A673 (cell line): ENCODE data around the gene ACOXL. TPM values are rescaled to one million over a fixed set of nuclear protein-coding genes. Genes with fewer than 3 reads are reported as not detected.
A peak's percentile ranks its signal among the peaks of the same experiment; 100 is the strongest.

Source experiments
- BruUV-seq: library from RNA; stranded (reverse); fragments of 400-500 nt; replicated peaks from 2 replicates; lab custom pipeline; 2021; lab: Mats Ljungman, UMichigan
- CTCF ChIA-PET: fragments of 300-600 bp; sonication (Branson Sonifier 250); formaldehyde crosslinking; loops from one replicate; lab custom pipeline; 2022; ENCODE audit warnings: antibody characterized with exemption; lab: Charles Lee
- POLR2A ChIA-PET: fragments of 300-600 bp; sonication (Branson Sonifier 250); formaldehyde crosslinking; loops from one replicate; lab custom pipeline; 2022; ENCODE audit warnings: antibody characterized with exemption; ENCODE audit not compliant: low non-redundant PET; lab: Charles Lee
- DNase-seq: peaks from one replicate; pipeline ENCODE4 v3.0.0-alpha.2; 2015; ENCODE audit warnings: low spot score
- H3K27ac ChIP-seq: fragments of 200-600 bp; sonication (generic); 2 replicates; pipeline ENCODE4 v1.5.1; 2016; ENCODE audit warnings: mixed run types, low read depth, mild to moderate bottlenecking, mixed read lengths, antibody characterized with exemption, low read length; ENCODE audit not compliant: poor library complexity, severe bottlenecking
- H3K27me3 ChIP-seq: fragments of 200-600 bp; sonication (generic); replicated peaks from 2 replicates; pipeline ENCODE4 v1.6.1; 2017; ENCODE audit warnings: mixed run types, low read depth, mild to moderate bottlenecking, mixed read lengths, antibody characterized with exemption, low read length; ENCODE audit not compliant: insufficient read depth, poor library complexity
- H3K36me3 ChIP-seq: fragments of 200-600 bp; sonication (generic); 2 replicates; pipeline ENCODE4 v1.6.1; 2016; ENCODE audit warnings: mixed run types, mild to moderate bottlenecking, mixed read lengths, antibody characterized with exemption, low read length; ENCODE audit not compliant: insufficient read depth, poor library complexity, severe bottlenecking
- H3K4me1 ChIP-seq: fragments of 200-600 bp; sonication (generic); 2 replicates; pipeline ENCODE4 v1.6.1; 2017; ENCODE audit warnings: mixed run types, mild to moderate bottlenecking, mixed read lengths, antibody characterized with exemption, low read length; ENCODE audit not compliant: insufficient read depth, poor library complexity, severe bottlenecking
- H3K4me3 ChIP-seq: fragments of 200-600 bp; sonication (generic); 2 replicates; pipeline ENCODE4 v1.5.1; 2016; ENCODE audit warnings: low read depth, mixed run types, mild to moderate bottlenecking, mixed read lengths, low read length; ENCODE audit not compliant: poor library complexity, severe bottlenecking
- H3K9me3 ChIP-seq: fragments of 200-600 bp; sonication (generic); 2 replicates; pipeline ENCODE4 v1.6.1; 2016; ENCODE audit warnings: mixed run types, low read depth, mild to moderate bottlenecking, mixed read lengths, antibody characterized with exemption, low read length; ENCODE audit not compliant: poor library complexity, severe bottlenecking
- CTCF ChIP-seq: fragments of 300-800, 200-600 bp; sonication (generic); conservative IDR thresholded peaks from 2 replicates; pipeline ENCODE4 v1.5.1; 2017; ENCODE audit warnings: low read depth, mild to moderate bottlenecking, antibody characterized with exemption, low read length, moderate library complexity, mixed read lengths
- EZH2 ChIP-seq: fragments of 200-600 bp; sonication (generic); IDR thresholded peaks from 2 replicates; pipeline ENCODE4 v1.6.1; 2017; ENCODE audit warnings: borderline replicate concordance, low read depth, mild to moderate bottlenecking, mixed read lengths, antibody characterized with exemption, low read length; ENCODE audit not compliant: poor library complexity, severe bottlenecking
- intact Hi-C: fragments of 100-400 bp; cut with micrococcal nuclease; formaldehyde crosslinking; loops from one replicate; pipeline ENCODE4 v1.10.0; 2022; ENCODE audit not compliant: unreplicated experiment
- total RNA-seq: library from RNA; stranded (reverse); gene quantifications from 2 replicates; pipeline ENCODE4 v1.2.3, GENCODE V29; 2021

Gene ACOXL
- total RNA-seq, 1 experiment from 2014 or later = not detected

DNA sequence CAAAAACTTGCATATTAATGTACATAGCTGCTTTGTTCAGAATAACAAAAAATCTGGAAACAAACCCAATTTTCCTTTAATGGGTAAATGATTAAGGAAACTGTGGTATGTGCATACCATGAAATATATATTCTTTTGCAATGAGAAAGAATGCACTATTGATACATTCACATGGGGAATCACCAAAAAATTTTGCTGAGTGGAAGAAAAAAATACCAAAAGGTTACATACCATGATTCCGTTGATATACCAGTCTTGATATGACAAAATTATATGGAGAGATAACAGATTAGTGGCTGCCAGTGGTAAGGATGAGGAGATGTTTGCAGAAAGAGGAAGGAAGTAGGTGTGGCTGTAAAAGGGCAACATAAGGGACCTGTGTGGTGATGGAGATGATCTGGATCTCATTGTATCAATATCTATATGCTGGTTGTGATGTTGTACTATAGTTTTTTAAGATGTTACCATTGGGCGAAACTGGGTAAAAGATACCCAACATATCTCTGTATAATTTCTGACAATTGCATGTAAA is 333.8 kb downstream of the ACOXL start:
- TF ChIP-seq EZH2 (no peak), CTCF (no peak)
- no peak for DNase-seq
- ChIA-PET CTCF (no interaction called here), POLR2A (interaction anchor here (0.6 kb wide), 1 partner anchor 143 kb away, joined by 4 read pairs; no protein-coding TSS in a partner anchor)
- Histone ChIP-seq H3K36me3 (no peaks in the 10 kb centered on the region), H3K4me1 (no peaks in the 10 kb centered on the region), H3K9me3 (no peaks in the 10 kb centered on the region), H3K27ac (no peak overlapping the region), H3K27me3 (no peaks in the 10 kb centered on the region), H3K4me3 (no peak overlapping the region)
- no TSS peak for BruUV-seq
- intact Hi-C loops = no loop called here

DNA sequence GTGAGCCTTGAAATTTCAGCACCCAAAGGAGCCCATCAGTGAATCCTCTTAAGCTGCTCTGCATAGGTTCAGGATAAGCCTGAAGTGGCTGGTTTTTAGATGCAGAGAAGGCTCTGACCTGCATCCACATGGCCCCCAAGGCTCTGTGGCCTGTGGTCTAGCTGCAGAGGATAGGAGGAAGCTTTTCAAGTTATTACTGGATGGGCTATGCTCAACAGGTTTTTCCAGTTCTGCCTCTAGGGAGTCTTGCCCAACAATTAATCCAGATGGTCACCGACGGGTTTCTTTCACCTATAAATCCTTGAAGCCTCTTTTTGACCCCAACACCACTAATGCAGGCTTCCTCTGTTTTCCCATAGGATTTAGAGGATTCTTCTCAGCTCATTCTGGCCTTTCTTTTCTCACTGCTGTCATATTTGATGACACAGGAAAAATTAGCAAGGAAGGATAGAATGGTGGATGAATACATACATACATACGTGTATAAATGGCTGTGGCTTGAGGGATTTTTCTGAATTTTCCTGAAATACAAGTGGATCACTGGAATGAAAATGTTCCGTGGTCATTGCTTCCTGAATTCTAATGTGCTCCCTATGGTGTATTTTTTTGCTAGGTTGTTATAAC is 336.2 kb downstream of the ACOXL start:
- Histone ChIP-seq H3K9me3 (no peaks in the 10 kb centered on the region), H3K27me3 (no peaks in the 10 kb centered on the region), H3K36me3 (no peaks in the 10 kb centered on the region), H3K4me3 (no peak overlapping the region), H3K4me1 (no peaks in the 10 kb centered on the region), H3K27ac (no peak overlapping the region)
- BruUV-seq = no TSS peak
- intact Hi-C loops = no loop called here
- ChIA-PET POLR2A (no interaction called here), CTCF (no interaction called here)
- no peak for DNase-seq
- no peak for TF ChIP-seq CTCF
- TF ChIP-seq EZH2 = no peak

GRCh38 chr2:111069722-111070121 is 337.3 kb downstream of the ACOXL start:
- no TSS peak for BruUV-seq
- intact Hi-C loops = no loop called here
- no peaks in the 10 kb centered on the region for H3K4me1 ChIP-seq
- ChIA-PET POLR2A (no interaction called here), CTCF (no interaction called here)
- H3K4me3 ChIP-seq = no peak overlapping the region
- no peaks in the 10 kb centered on the region for H3K9me3 ChIP-seq
- no peak overlapping the region for H3K27ac ChIP-seq
- H3K36me3 ChIP-seq = no peaks in the 10 kb centered on the region
- no peaks in the 10 kb centered on the region for H3K27me3 ChIP-seq
- TF ChIP-seq CTCF (peak; percentile 24; the same call in 1 of the 2 replicates), EZH2 (no peak)
- no peak for DNase-seq
